Osteoblast (primary cell): ENCODE measurements around the gene OR9A2. TPM values are rescaled to one million over a fixed set of nuclear protein-coding genes. Genes with fewer than 3 reads are reported as not detected.

ENCODE experiments used
- DNase-seq: peaks from one replicate; pipeline ENCODE4 v3.0.0; 2011; ENCODE audit warnings: low spot score, mixed read lengths; ENCODE audit not compliant: insufficient read length; ENCODE audit errors: missing footprints
- H2AFZ ChIP-seq: 2 replicates; pipeline ENCODE4 v1.6.0; 2011; ENCODE audit warnings: mild to moderate bottlenecking, low read length
- H3K27ac ChIP-seq: 2 replicates; pipeline ENCODE4 v1.5.1; 2011; ENCODE audit warnings: mild to moderate bottlenecking, low read depth, low read length, moderate library complexity
- H3K27me3 ChIP-seq: 2 replicates; pipeline ENCODE4 v1.6.0; 2012; ENCODE audit warnings: mild to moderate bottlenecking, control low read depth, inconsistent platforms, low read length, moderate library complexity; ENCODE audit not compliant: insufficient read depth
- H3K36me3 ChIP-seq: 2 replicates; pipeline ENCODE4 v1.5.1; 2011; ENCODE audit warnings: mild to moderate bottlenecking, low read length, control low read depth, moderate library complexity; ENCODE audit not compliant: insufficient read depth
- H3K4me1 ChIP-seq: 2 replicates; pipeline ENCODE4 v1.5.1; 2011; ENCODE audit warnings: mild to moderate bottlenecking, low read length, control low read depth, moderate library complexity; ENCODE audit not compliant: insufficient read depth
- H3K4me2 ChIP-seq: 2 replicates; pipeline ENCODE4 v1.6.0; 2011; ENCODE audit warnings: mild to moderate bottlenecking, low read length; ENCODE audit not compliant: insufficient read depth
- H3K4me3 ChIP-seq: fragments of 200-600 bp; sonication (generic); 3 replicates; pipeline ENCODE4 v1.5.1; 2012; ENCODE audit warnings: mild to moderate bottlenecking, low read length, inconsistent platforms; ENCODE audit not compliant: insufficient read depth
- H3K79me2 ChIP-seq: 2 replicates; pipeline ENCODE4 v1.6.0; 2012; ENCODE audit warnings: mild to moderate bottlenecking, low read length, control low read depth, inconsistent platforms; ENCODE audit not compliant: insufficient read depth
- H3K9me3 ChIP-seq: 2 replicates; pipeline ENCODE4 v1.5.1; 2011; ENCODE audit warnings: low read depth, low read length, control low read depth
- H4K20me1 ChIP-seq: 2 replicates; pipeline ENCODE4 v1.6.0; 2012; ENCODE audit warnings: mild to moderate bottlenecking, low read length, control low read depth; ENCODE audit not compliant: insufficient read depth
- CTCF ChIP-seq: IDR thresholded peaks from 2 replicates; pipeline ENCODE4 v1.5.1; 2011; ENCODE audit warnings: mild to moderate bottlenecking, low read depth, low read length, moderate library complexity; ENCODE audit errors: extremely low read depth
- total RNA-seq: library from RNA; depleted of rRNA; stranded (reverse); fragments of >200 nt; gene quantifications from 2 replicates; pipeline ENCODE4 v1.2.3, GENCODE V29; 2012

Gene OR9A2
- total RNA-seq, 1 donor: not detected

GRCh38 chr7:143016996-143017395, 9.9 kb downstream of the OR9A2 start:
- H3K4me1 ChIP-seq: peaks cover 39% of the 10 kb centered on the region
- DNase-seq: no peak
- no peaks in the 10 kb centered on the region for H4K20me1 ChIP-seq
- H3K27ac ChIP-seq: no peak overlapping the region
- no peak overlapping the region for H3K4me3 ChIP-seq
- no peaks in the 10 kb centered on the region for H3K9me3 ChIP-seq
- no peak for TF ChIP-seq CTCF
- H3K4me2 ChIP-seq: no peak overlapping the region
- H3K79me2 ChIP-seq: no peaks in the 10 kb centered on the region
- H3K27me3 ChIP-seq: no peaks in the 10 kb centered on the region
- H3K36me3 ChIP-seq: no peaks in the 10 kb centered on the region
- H2AFZ ChIP-seq: no peak overlapping the region

GRCh38 chr7:143015926-143016490, 10.9 kb downstream of the OR9A2 start:
- Histone ChIP-seq H3K9me3 (no peaks in the 10 kb centered on the region), H2AFZ (no peak overlapping the region), H3K4me2 (no peak overlapping the region), H3K4me1 (peaks cover 39% of the 10 kb centered on the region), H3K36me3 (no peaks in the 10 kb centered on the region), H3K27ac (peak overlapping the region; percentile 14), H3K4me3 (no peak overlapping the region), H3K27me3 (no peaks in the 10 kb centered on the region), H3K79me2 (no peaks in the 10 kb centered on the region), H4K20me1 (no peaks in the 10 kb centered on the region)
- DNase-seq: no peak
- TF ChIP-seq CTCF: no peak

GRCh38 chr7:143015084-143015483, 11.8 kb downstream of the OR9A2 start:
- no peaks in the 10 kb centered on the region for H3K36me3 ChIP-seq
- no peaks in the 10 kb centered on the region for H3K27me3 ChIP-seq
- no peaks in the 10 kb centered on the region for H4K20me1 ChIP-seq
- H3K4me2 ChIP-seq: no peak overlapping the region
- no peak overlapping the region for H3K4me3 ChIP-seq
- H3K9me3 ChIP-seq: no peaks in the 10 kb centered on the region
- TF ChIP-seq CTCF: no peak
- peaks cover 39% of the 10 kb centered on the region for H3K4me1 ChIP-seq
- no peak for DNase-seq
- H2AFZ ChIP-seq: no peak overlapping the region
- H3K79me2 ChIP-seq: no peaks in the 10 kb centered on the region
- H3K27ac ChIP-seq: peak overlapping the region; percentile 14

- H3K4me3 ChIP-seq: no peak overlapping the region
- H3K36me3 ChIP-seq: no peaks in the 10 kb centered on the region
- no peaks in the 10 kb centered on the region for H4K20me1 ChIP-seq
- no peaks in the 10 kb centered on the region for H3K79me2 ChIP-seq
- peak overlapping the region; percentile 20 for H2AFZ ChIP-seq
- H3K27me3 ChIP-seq: no peaks in the 10 kb centered on the region
- DNase-seq: peak; percentile 37
- H3K9me3 ChIP-seq: no peaks in the 10 kb centered on the region
- H3K4me1 ChIP-seq: peaks cover 39% of the 10 kb centered on the region
- H3K4me2 ChIP-seq: peak overlapping the region; percentile 59
- no peak for TF ChIP-seq CTCF
- H3K27ac ChIP-seq: peak overlapping the region; percentile 60
Observed at GRCh38 chr7:143013893-143014292, 13.0 kb downstream of the OR9A2 start.
